Measurements from ENCODE around the gene WASHC4.

Gene WASHC4

GRCh38 chr12:105107494-105108371 lies at the start of gene WASHC4:
WASHC4 (plus strand) TSS chr12:105107731; CDS start chr12:105107801, 70 bp downstream.
- peak; percentile 97 for DNase-seq

- no peak for DNase-seq
Observed at GRCh38 chr12:105060715-105061378, 46.7 kb upstream of the WASHC4 start.

- no peak for DNase-seq
Observed at GRCh38 chr12:105064564-105065178, 42.9 kb upstream of the WASHC4 start.

DNA sequence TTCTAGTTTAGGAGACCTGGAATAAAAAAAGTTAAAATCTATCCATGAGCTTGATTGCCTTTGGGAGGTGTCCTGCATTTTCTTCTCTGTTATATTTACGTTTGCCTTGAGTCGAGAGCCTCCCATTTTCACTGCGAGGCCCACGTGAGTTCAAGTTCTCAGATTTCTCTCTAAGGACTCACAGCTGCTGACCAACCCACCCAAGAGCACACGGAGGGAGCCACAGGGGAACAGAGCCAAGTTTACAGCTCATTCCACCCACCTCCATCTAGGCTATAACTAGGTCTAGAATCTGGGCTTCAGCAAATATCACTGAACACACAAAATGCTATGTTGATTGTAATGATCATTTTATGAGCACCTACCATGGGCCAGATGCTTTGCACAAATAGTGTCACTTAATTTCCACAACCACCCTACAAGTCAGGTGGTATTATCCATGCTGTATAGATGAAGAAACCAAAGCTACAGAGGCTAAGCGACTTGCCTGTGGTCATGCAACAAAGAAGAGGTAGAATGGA lies 40.0 kb upstream of the WASHC4 start:
- DNase-seq, result no peak

- DNase-seq, result no peak
Observed at GRCh38 chr12:105069936-105070702, 37.4 kb upstream of the WASHC4 start.

GRCh38 chr12:105071981-105072380 lies 35.5 kb upstream of the WASHC4 start:
- no peak for DNase-seq

- no peak for DNase-seq
Observed at GRCh38 chr12:105072888-105073488, 34.5 kb upstream of the WASHC4 start.

DNA sequence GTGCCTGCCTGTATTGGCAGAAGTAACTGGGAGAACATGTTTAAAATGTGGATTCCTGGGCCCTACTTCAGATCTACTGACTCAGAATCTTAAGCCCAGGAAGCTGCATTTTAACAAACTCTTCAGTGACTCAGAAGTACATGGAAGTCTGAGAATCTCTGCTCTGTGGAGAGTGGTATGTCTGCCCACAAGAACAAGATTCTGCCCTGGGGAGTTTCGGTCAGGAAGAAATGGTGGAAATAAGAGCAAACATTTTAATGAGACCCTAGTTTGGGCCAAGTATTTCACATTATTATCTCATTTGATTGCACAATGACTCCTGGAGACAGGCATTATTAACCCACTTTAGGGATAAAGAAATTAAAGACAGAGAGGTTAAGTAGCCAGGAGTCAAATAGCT lies 31.4 kb upstream of the WASHC4 start:
- no peak for DNase-seq

GRCh38 chr12:105076913-105077312 lies 30.6 kb upstream of the WASHC4 start:
- DNase-seq, result no peak

DNA sequence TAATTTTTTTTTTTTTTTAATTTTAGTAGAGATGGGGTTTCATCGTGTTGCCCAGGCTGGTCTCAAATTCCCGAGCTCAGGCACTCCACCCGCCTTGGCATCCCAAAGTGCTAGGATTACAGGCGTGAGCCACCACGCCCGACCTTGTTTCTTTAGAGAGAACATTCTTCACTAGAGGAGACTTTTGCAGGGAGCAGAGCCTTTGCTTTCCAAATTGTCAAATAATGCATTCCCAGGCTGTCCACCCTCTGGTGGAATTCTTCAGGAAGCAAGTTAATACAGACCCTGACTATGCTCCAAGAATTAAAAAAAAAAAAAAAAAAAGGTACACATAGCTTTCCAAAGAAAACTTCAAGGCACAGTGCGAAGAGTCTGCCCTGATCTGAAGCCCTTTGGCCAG lies 30.1 kb upstream of the WASHC4 start:
- no peak for DNase-seq

DNA sequence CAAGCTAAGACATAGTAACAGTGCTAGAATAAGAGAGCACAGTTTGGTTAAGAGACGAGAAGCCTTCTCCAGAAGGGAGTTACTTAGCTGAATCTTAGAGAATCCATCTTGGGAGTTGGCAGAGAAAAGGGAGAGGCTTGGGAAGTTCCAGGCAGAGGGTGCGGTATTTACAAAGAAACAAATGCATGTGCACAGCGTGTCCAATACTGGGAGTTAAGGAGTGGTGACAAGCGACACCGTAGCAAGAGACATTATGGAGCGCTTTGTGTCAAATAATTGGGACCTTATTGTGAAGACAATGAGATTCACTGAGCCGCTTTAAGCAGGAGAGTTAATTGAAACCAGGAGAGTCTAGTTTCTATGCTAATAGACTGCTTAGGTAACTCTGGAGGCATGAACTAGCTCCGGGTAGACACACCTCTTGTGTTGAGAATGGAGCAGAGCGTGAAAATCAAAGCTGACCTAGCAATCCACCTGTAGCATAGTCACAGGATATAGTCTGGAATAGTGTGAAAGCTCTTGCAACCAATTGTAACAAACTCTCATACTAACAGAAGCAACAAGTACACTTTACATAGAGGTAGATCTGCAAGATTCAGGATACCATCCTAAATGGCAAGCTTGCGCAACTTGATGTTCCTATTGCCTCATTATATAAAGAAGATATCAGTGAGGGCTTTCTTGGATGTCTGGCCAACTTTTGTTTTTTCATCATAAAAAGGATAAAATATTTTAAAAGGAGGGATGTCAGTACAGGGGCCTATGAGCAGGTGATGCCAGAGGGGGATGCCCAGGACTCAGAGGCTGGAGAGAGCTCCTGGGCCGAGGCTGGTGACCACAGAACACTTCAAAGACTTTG lies 28.6 kb upstream of the WASHC4 start:
- DNase-seq, result no peak

GRCh38 chr12:105083031-105083430 lies 24.5 kb upstream of the WASHC4 start:
- DNase-seq, result no peak

DNA sequence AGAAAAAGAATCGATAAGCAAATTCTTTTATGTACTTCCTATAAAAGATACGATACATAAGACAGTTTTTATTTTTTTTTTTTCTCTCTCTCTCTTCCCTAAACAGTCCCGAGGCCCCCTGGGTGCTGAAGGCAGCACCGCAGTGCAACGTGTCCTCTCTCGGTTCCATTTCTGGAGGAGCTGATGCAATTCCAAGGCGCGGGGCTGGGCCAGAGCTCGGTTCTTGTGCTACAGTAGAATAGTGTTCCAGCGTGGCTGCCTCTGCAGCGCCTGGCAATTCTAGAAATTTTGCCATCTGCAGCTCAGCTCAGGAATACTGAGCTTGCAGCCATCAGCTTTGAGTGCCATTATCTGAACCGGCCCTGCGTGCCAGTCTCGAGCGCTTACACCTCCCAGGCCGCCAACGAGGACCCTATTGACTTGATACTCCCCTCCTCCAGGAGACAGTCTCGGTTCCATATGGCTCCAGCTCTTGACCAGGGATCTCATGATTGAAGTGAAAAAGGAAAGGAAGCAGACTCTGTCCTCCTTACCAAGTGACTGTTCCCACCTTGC lies 23.9 kb upstream of the WASHC4 start:
- DNase-seq, result peak; percentile 51

GRCh38 chr12:105084251-105085250 lies 23.0 kb upstream of the WASHC4 start, which contains the start of gene ALDH1L2:
ALDH1L2 (minus strand) TSS chr12:105084458; CDS start chr12:105084436, 22 bp downstream.
- peak; percentile 89 for DNase-seq

DNA sequence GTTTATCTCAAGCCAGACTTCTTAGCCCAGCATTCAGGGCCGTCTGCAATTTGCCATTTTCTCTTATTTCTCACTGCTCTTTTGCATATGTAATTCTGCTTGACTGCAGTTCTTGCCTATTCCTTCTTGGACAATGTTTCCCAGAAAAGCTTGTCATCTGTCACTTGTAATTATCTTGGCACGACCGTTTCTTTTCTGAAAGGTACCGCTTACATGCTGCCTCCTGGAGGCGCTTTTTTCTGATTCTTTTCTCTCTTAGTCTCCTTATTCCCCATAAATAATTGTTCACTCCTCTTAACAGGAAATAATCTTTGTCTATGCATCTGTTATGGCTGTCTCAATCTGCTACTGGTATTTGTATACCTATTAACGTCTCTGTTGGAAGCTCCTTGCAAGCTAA lies 22.0 kb upstream of the WASHC4 start:
- DNase-seq, result no peak

DNA sequence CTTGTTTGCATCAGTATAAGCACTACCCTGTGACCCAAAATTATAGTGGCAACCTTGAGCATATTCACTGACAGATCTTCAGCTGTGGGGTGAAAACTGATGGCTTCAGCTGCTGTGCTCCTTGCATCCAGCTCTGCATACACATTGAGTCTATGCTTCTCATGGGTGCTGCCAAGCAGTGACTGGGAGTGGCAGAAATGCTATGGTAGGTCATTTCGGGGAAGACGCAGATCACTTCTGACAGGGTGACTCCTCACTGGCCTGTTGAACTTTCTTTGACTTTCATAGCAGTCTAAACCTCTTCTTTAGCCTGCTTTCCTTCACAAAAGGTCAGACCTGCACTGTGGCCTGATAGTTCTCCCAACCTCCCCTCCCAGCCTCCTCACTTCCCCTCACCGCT lies 17.7 kb upstream of the WASHC4 start:
- DNase-seq, result no peak

GRCh38 chr12:105090361-105090760 lies 17.2 kb upstream of the WASHC4 start:
- no peak for DNase-seq

- DNase-seq, result no peak
Observed at GRCh38 chr12:105091476-105092206, 15.9 kb upstream of the WASHC4 start.

GRCh38 chr12:105092336-105092735 lies 15.2 kb upstream of the WASHC4 start:
- no peak for DNase-seq
